Vagina (tissue), 2 donors: ENCODE data around the gene BNC2.

Experiments used
- POLR2A ChIP-seq, 2 donors: fragments of 450-650 bp; IDR thresholded peaks; one replicate each; pipeline ENCODE4 v1.6.1; 2017; ENCODE audit warnings: antibody characterized with exemption in 2 of 2, mild to moderate bottlenecking in 2 of 2, moderate library complexity in 2 of 2
- POLR2AphosphoS5 ChIP-seq, 2 donors: sonication (generic); formaldehyde crosslinking; IDR thresholded peaks; one replicate each; pipeline ENCODE4 v1.9.0; 2017; ENCODE audit warnings: antibody characterized with exemption in 2 of 2, mild to moderate bottlenecking in 2 of 2, low read depth in 1 of 2; ENCODE audit not compliant: insufficient read depth in 1 of 2
- TF ChIP-seq, protein P1 (sequence below), 3 experiments: fragments of 450-650 bp in 2 of 3; fragments of 200-600 bp in 1 of 3; sonication (generic) in 1 of 3; IDR thresholded peaks; one replicate each; pipeline ENCODE4 v1.5.1; 2017 to 2019; ENCODE audit warnings: antibody characterized with exemption in 3 of 3, mild to moderate bottlenecking in 2 of 3, moderate library complexity in 2 of 3

DNA sequence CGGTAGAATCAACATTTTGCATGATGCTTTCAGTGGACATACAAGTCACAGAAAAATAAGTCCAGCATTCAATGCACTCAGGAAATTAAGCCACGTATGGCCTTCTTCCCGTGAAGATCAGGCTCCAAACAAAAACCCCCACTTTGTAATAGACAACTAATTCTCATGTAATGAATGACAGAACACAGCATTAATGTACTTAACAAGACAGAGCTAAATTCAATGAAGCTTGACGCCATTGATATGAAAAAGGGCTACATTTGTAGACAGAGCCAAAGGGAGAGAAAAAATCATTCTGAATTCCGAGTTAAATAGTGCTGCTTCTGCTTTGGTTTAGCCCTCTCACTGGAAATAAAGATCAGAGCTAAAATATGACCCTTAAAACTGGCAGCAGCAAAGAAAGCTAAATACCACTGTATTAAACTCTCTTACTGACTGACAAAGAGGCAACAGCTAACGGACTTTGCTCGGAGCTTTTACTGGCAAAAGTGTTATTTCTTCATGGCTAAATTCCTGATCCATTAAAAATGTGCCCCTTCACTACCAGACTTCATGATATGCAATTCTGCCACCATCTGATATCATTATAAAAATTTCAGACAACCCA is 250.5 kb downstream of the BNC2 start:
- TF ChIP-seq, protein P1, sequence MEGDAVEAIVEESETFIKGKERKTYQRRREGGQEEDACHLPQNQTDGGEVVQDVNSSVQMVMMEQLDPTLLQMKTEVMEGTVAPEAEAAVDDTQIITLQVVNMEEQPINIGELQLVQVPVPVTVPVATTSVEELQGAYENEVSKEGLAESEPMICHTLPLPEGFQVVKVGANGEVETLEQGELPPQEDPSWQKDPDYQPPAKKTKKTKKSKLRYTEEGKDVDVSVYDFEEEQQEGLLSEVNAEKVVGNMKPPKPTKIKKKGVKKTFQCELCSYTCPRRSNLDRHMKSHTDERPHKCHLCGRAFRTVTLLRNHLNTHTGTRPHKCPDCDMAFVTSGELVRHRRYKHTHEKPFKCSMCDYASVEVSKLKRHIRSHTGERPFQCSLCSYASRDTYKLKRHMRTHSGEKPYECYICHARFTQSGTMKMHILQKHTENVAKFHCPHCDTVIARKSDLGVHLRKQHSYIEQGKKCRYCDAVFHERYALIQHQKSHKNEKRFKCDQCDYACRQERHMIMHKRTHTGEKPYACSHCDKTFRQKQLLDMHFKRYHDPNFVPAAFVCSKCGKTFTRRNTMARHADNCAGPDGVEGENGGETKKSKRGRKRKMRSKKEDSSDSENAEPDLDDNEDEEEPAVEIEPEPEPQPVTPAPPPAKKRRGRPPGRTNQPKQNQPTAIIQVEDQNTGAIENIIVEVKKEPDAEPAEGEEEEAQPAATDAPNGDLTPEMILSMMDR (IDR thresholded peaks at IDR 0.05) = no peak
- TF ChIP-seq POLR2AphosphoS5 (IDR thresholded peaks at IDR 0.05; ENCODE audit: insufficient read depth in 1 of 2, low read depth in 1 of 2) (no peak), POLR2A (IDR thresholded peaks at IDR 0.05) (no peak)
